ENCODE data around the gene ZNF362.

Gene ZNF362

DNA sequence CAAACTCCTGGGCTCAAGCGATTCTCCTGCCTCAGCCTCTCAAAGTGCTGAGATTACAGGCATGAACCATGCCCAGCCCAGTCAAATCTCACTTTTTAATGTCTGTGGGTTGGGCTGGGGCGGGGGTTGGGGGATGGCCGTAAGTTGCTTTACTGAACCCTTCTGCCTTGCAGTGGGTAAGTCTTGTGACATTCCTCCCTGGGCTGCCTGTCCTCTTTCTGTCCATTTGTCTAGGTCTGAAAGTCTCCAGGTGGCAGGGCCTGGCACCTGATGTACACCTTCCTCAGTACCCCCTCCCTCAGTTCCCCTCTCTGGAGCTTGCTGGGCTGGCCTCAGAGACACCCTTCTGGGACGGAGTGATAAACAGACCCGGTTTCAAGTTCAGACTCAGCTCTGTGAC, 13.3 kb downstream of the ZNF362 start:
- H4K12ac ChIP-seq (ENCODE audit: low read depth, low read length): no peak overlapping the region
- no peak overlapping the region for H3K4me3 ChIP-seq (ENCODE audit: low read depth, low read length)
- H4K8ac ChIP-seq (ENCODE audit: low read depth, low read length): no peak overlapping the region
- H2BK120ac ChIP-seq (ENCODE audit: insufficient read depth, low read length, poor library complexity): no peak overlapping the region
- H3K9me3 ChIP-seq (ENCODE audit: insufficient read depth, low read depth, low read length): no peaks in the 10 kb centered on the region
- no peak overlapping the region for H2BK5ac ChIP-seq (ENCODE audit: low read depth, low read length, poor library complexity)
- no peak overlapping the region for H3K4ac ChIP-seq (ENCODE audit: low read depth, low read length)
- no CpG with 5 or more reads among the region's 5 CpGs for WGBS (ENCODE audit: extremely low coverage, insufficient coverage, insufficient read length)
- H2BK12ac ChIP-seq (ENCODE audit: low read length): no peak overlapping the region
- DNase-seq: no peak
- H3K23ac ChIP-seq (ENCODE audit: low read length): no peak overlapping the region
- no peak overlapping the region for H2AFZ ChIP-seq (ENCODE audit: insufficient read depth, low read length, poor library complexity)
- H3K14ac ChIP-seq (ENCODE audit: low read length): no peak overlapping the region
- H3K79me1 ChIP-seq (ENCODE audit: low read length): no peaks in the 10 kb centered on the region
- peaks cover 37 to 39% of the 10 kb centered on the region in 2 experiments for H3K36me3 ChIP-seq (ENCODE audit: control insufficient read depth in 1 of 2, insufficient read depth in 2 of 2, low read length in 2 of 2)
- H3K9ac ChIP-seq (ENCODE audit: low read length): no peak overlapping the region
- no peak overlapping the region for H3K27ac ChIP-seq (ENCODE audit: low read depth, low read length)
- no peak overlapping the region for H3K4me2 ChIP-seq (ENCODE audit: low read length)
- H4K91ac ChIP-seq (ENCODE audit: low read depth, low read length): no peak overlapping the region
- no peak overlapping the region for H2AK5ac ChIP-seq (ENCODE audit: low read length)
- peaks cover 2% of the 10 kb centered on the region for H3K79me2 ChIP-seq (ENCODE audit: control insufficient read depth, insufficient read depth, low read length, poor library complexity)
- peaks cover 0 to 3% of the 10 kb centered on the region in 2 experiments for H3K4me1 ChIP-seq (ENCODE audit: control insufficient read depth in 1 of 2, insufficient read depth in 2 of 2, low read length in 2 of 2)
- H3K18ac ChIP-seq (ENCODE audit: low read length): no peak overlapping the region
- H3K27me3 ChIP-seq (ENCODE audit: insufficient read depth, low read length): no peaks in the 10 kb centered on the region

- Histone ChIP-seq H3K4me1 (ENCODE audit: control insufficient read depth in 1 of 2, insufficient read depth in 2 of 2, low read length in 2 of 2) (peaks cover 0 to 3% of the 10 kb centered on the region in 2 experiments), H3K36me3 (ENCODE audit: control insufficient read depth in 1 of 2, insufficient read depth in 2 of 2, low read length in 2 of 2) (peaks cover 40 to 42% of the 10 kb centered on the region in 2 experiments), H2BK12ac (ENCODE audit: low read length) (no peak overlapping the region), H3K14ac (ENCODE audit: low read length) (no peak overlapping the region), H3K4me3 (ENCODE audit: low read depth, low read length) (no peak overlapping the region), H3K9ac (ENCODE audit: low read length) (no peak overlapping the region), H2BK5ac (ENCODE audit: low read depth, low read length, poor library complexity) (no peak overlapping the region), H3K9me3 (ENCODE audit: insufficient read depth, low read depth, low read length) (no peaks in the 10 kb centered on the region), H4K8ac (ENCODE audit: low read depth, low read length) (no peak overlapping the region), H2AK5ac (ENCODE audit: low read length) (no peak overlapping the region), H3K23ac (ENCODE audit: low read length) (no peak overlapping the region), H3K79me1 (ENCODE audit: low read length) (no peaks in the 10 kb centered on the region), H3K4me2 (ENCODE audit: low read length) (no peak overlapping the region), H4K91ac (ENCODE audit: low read depth, low read length) (no peak overlapping the region), H3K18ac (ENCODE audit: low read length) (no peak overlapping the region), H3K79me2 (ENCODE audit: control insufficient read depth, insufficient read depth, low read length, poor library complexity) (no peaks in the 10 kb centered on the region), H4K12ac (ENCODE audit: low read depth, low read length) (no peak overlapping the region), H3K27me3 (ENCODE audit: insufficient read depth, low read length) (no peaks in the 10 kb centered on the region), H3K27ac (ENCODE audit: low read depth, low read length) (no peak overlapping the region), H2AFZ (ENCODE audit: insufficient read depth, low read length, poor library complexity) (no peak overlapping the region), H2BK120ac (ENCODE audit: insufficient read depth, low read length, poor library complexity) (no peak overlapping the region), H3K4ac (ENCODE audit: low read depth, low read length) (no peak overlapping the region)
- DNase-seq: no peak
- no CpG with 5 or more reads among the region's 5 CpGs for WGBS (ENCODE audit: extremely low coverage, insufficient coverage, insufficient read length)
These were observed 14.1 kb downstream of the ZNF362 start for GRCh38 chr1:33270379-33270778.

DNA sequence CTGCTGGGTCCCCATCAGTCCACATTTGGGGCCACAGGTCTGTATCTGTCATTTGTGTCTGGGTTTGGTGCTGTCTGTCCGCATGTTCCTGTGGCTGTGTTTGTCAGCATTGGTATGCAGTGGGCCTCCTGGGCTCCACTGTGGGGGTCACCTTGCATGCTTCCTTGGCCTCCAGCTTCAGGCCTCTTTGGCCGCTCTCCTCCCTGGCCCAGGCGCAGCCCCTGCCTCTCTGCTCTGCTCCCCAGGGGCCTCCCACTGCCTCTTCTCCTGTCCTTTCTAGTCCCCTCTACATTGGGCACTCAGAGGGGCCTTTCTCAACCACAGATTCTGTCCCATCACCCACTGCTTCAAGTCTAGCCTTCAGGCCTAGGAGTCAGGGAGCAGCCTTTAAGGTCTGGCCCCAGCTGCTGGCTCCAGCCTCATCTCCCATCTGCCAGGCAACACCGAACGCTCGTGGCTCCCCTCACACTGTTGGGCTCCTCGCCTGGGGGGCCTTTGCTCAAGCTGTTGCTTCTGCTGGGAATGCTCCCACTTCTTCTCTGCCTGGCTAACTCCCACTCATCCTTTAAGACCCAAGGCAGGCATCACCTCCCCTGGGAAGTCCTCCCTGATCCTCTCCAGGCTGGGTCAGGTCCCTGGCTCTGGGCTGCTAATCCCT, 14.6 kb downstream of the ZNF362 start:
- H2AK5ac ChIP-seq (ENCODE audit: low read length): no peak overlapping the region
- no peak overlapping the region for H3K4ac ChIP-seq (ENCODE audit: low read depth, low read length)
- no peak overlapping the region for H2BK12ac ChIP-seq (ENCODE audit: low read length)
- no peak overlapping the region for H4K8ac ChIP-seq (ENCODE audit: low read depth, low read length)
- H3K27ac ChIP-seq (ENCODE audit: low read depth, low read length): no peak overlapping the region
- H2AFZ ChIP-seq (ENCODE audit: insufficient read depth, low read length, poor library complexity): no peak overlapping the region
- no peaks in the 10 kb centered on the region for H3K9me3 ChIP-seq (ENCODE audit: insufficient read depth, low read depth, low read length)
- H3K4me3 ChIP-seq (ENCODE audit: low read depth, low read length): no peak overlapping the region
- peaks cover 0 to 3% of the 10 kb centered on the region in 2 experiments for H3K4me1 ChIP-seq (ENCODE audit: control insufficient read depth in 1 of 2, insufficient read depth in 2 of 2, low read length in 2 of 2)
- H3K18ac ChIP-seq (ENCODE audit: low read length): peak overlapping the region; percentile 1
- H4K12ac ChIP-seq (ENCODE audit: low read depth, low read length): no peak overlapping the region
- no peak overlapping the region for H2BK120ac ChIP-seq (ENCODE audit: insufficient read depth, low read length, poor library complexity)
- H3K36me3 ChIP-seq (ENCODE audit: control insufficient read depth in 1 of 2, insufficient read depth in 2 of 2, low read length in 2 of 2): peaks cover 43% of the 10 kb centered on the region in 2 experiments
- H2BK5ac ChIP-seq (ENCODE audit: low read depth, low read length, poor library complexity): no peak overlapping the region
- H3K23ac ChIP-seq (ENCODE audit: low read length): no peak overlapping the region
- no peak overlapping the region for H3K14ac ChIP-seq (ENCODE audit: low read length)
- H3K79me2 ChIP-seq (ENCODE audit: control insufficient read depth, insufficient read depth, low read length, poor library complexity): no peaks in the 10 kb centered on the region
- no peak overlapping the region for H3K9ac ChIP-seq (ENCODE audit: low read length)
- no peaks in the 10 kb centered on the region for H3K79me1 ChIP-seq (ENCODE audit: low read length)
- no CpG with 5 or more reads among the region's 7 CpGs for WGBS (ENCODE audit: extremely low coverage, insufficient coverage, insufficient read length)
- H3K4me2 ChIP-seq (ENCODE audit: low read length): no peak overlapping the region
- no peak overlapping the region for H4K91ac ChIP-seq (ENCODE audit: low read depth, low read length)
- no peak for DNase-seq
- no peaks in the 10 kb centered on the region for H3K27me3 ChIP-seq (ENCODE audit: insufficient read depth, low read length)

DNA sequence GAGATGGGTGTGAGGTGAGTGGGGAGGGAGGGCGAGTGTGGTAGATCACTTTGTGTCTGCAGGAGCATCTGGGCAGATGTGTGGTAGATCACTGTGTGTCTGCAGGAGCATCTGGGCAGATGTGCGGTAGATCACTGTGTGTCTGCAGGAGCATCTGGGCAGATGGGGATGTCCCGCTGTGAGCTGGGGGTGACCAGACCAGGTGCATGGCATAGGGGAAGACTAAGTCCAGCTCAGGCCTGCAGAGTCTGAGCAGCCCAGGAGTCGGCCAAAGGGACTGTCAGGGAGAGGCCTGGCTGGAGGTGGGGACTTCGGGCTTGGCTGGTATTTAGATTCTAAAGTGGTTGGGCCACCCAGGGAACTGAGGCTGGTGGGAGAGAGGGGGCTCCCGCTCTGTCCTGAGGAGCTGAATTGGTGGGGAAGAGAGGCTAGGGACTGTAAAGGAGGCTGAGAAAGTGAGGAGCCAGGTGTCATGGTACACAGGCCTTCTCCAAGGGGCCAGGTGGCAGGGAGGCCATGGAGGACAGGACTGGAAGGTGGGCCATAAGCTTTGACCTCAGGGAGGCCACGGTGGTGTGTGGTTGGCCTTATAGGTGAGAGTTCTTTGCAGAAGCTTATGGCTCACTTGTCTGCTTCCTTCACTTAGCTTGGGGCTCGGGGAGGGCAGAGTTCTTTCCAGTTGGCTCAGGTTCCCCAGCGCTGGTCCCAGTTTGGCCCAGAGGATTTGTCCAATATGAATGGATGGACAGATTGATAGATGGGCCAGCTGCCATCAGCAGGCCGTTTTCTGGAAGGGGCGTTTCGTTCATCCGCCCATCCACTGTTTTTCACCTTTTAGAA, 15.6 kb downstream of the ZNF362 start:
- no peak overlapping the region for H3K18ac ChIP-seq (ENCODE audit: low read length)
- no peaks in the 10 kb centered on the region for H3K9me3 ChIP-seq (ENCODE audit: insufficient read depth, low read depth, low read length)
- WGBS (ENCODE audit: extremely low coverage, insufficient coverage, insufficient read length): no CpG with 5 or more reads among the region's 13 CpGs
- no peak overlapping the region for H3K14ac ChIP-seq (ENCODE audit: low read length)
- no peak overlapping the region for H2BK5ac ChIP-seq (ENCODE audit: low read depth, low read length, poor library complexity)
- no peaks in the 10 kb centered on the region for H3K79me1 ChIP-seq (ENCODE audit: low read length)
- H2BK12ac ChIP-seq (ENCODE audit: low read length): no peak overlapping the region
- DNase-seq: no peak
- H3K79me2 ChIP-seq (ENCODE audit: control insufficient read depth, insufficient read depth, low read length, poor library complexity): no peaks in the 10 kb centered on the region
- H3K27ac ChIP-seq (ENCODE audit: low read depth, low read length): no peak overlapping the region
- H3K4me2 ChIP-seq (ENCODE audit: low read length): no peak overlapping the region
- no peak overlapping the region for H2AFZ ChIP-seq (ENCODE audit: insufficient read depth, low read length, poor library complexity)
- H3K4me1 ChIP-seq (ENCODE audit: control insufficient read depth in 1 of 2, insufficient read depth in 2 of 2, low read length in 2 of 2): peaks cover 0 to 3% of the 10 kb centered on the region in 2 experiments
- no peak overlapping the region for H3K4me3 ChIP-seq (ENCODE audit: low read depth, low read length)
- no peak overlapping the region for H4K8ac ChIP-seq (ENCODE audit: low read depth, low read length)
- no peak overlapping the region for H2AK5ac ChIP-seq (ENCODE audit: low read length)
- no peak overlapping the region for H3K9ac ChIP-seq (ENCODE audit: low read length)
- H3K36me3 ChIP-seq (ENCODE audit: control insufficient read depth in 1 of 2, insufficient read depth in 2 of 2, low read length in 2 of 2): peaks cover 46 to 50% of the 10 kb centered on the region in 2 experiments
- H3K23ac ChIP-seq (ENCODE audit: low read length): no peak overlapping the region
- H3K4ac ChIP-seq (ENCODE audit: low read depth, low read length): no peak overlapping the region
- H4K91ac ChIP-seq (ENCODE audit: low read depth, low read length): no peak overlapping the region
- no peak overlapping the region for H4K12ac ChIP-seq (ENCODE audit: low read depth, low read length)
- no peaks in the 10 kb centered on the region for H3K27me3 ChIP-seq (ENCODE audit: insufficient read depth, low read length)
- H2BK120ac ChIP-seq (ENCODE audit: insufficient read depth, low read length, poor library complexity): no peak overlapping the region

Measured in trophoblast cell (in vitro differentiated cells and primary cell).